Ectodermal cell (in vitro differentiated cells): ENCODE results near the gene ABCD1.
"Not testable (repeated sequence)": the region's sequence is repeated elsewhere in the genome, so short reads cannot be mapped to it uniquely, and the experiment has no call there.

ENCODE experiments used
- H3K27ac ChIP-seq: 2 replicates; pipeline ENCODE4 v1.7.0; 2013; ENCODE audit warnings: mild to moderate bottlenecking, low read depth, low read length; ENCODE audit not compliant: insufficient read depth, poor library complexity, severe bottlenecking
- H3K27me3 ChIP-seq: 2 replicates; pipeline ENCODE4 v1.7.0; 2013; ENCODE audit warnings: mild to moderate bottlenecking, low read length; ENCODE audit not compliant: insufficient read depth, control insufficient read depth, poor library complexity, severe bottlenecking
- H3K36me3 ChIP-seq: one replicate; pipeline ENCODE4 v1.7.0; 2013; ENCODE audit warnings: low read length; ENCODE audit not compliant: control insufficient read depth, insufficient read depth
- H3K4me1 ChIP-seq: one replicate; pipeline ENCODE4 v1.7.0; 2013; ENCODE audit warnings: low read length; ENCODE audit not compliant: control insufficient read depth, insufficient read depth
- H3K4me3 ChIP-seq: 2 replicates; pipeline ENCODE4 v1.7.0; 2013; ENCODE audit warnings: low read depth, low read length, control low read depth; ENCODE audit not compliant: insufficient read depth
- H3K9me3 ChIP-seq: 2 replicates; pipeline ENCODE4 v1.7.0; 2013; ENCODE audit warnings: mild to moderate bottlenecking, low read length, moderate library complexity; ENCODE audit not compliant: control insufficient read depth
- WGBS, 2 experiments: methylation state at CpG; one replicate each; pipeline ENCODE4 v1.1.7; 2013; ENCODE audit warnings: missing lambda C conversion rate in 2 of 2; 5-methylcytosine and 5-hydroxymethylcytosine counted together

ABCD1 gene

GRCh38 chrX:153701706-153702105 is 22.9 kb upstream of the ABCD1 start:
- no peaks in the 10 kb centered on the region for H3K9me3 ChIP-seq
- no peak overlapping the region for H3K4me3 ChIP-seq
- no peaks in the 10 kb centered on the region for H3K27me3 ChIP-seq
- WGBS, 2 experiments, result 96 to 98% methylated on average over 12 of the region's 12 CpGs
- no peak overlapping the region for H3K27ac ChIP-seq
- H3K4me1 ChIP-seq, result no peaks in the 10 kb centered on the region
- H3K36me3 ChIP-seq, result no peaks in the 10 kb centered on the region

GRCh38 chrX:153702336-153703035 is 22.2 kb upstream of the ABCD1 start:
- WGBS, 2 experiments, result 94 to 95% methylated on average over 23 of the region's 23 CpGs
- no peak overlapping the region for H3K4me3 ChIP-seq

GRCh38 chrX:153703036-153703370 is 21.7 kb upstream of the ABCD1 start:
- Histone ChIP-seq H3K27ac (no peak overlapping the region), H3K9me3 (no peaks in the 10 kb centered on the region), H3K27me3 (no peaks in the 10 kb centered on the region), H3K4me1 (no peaks in the 10 kb centered on the region), H3K36me3 (no peaks in the 10 kb centered on the region), H3K4me3 (no peak overlapping the region)
- WGBS, 2 experiments, result 95% methylated on average over 16 of the region's 16 CpGs

More at GRCh38 chrX:153702336-153703035, 22.2 kb upstream of the ABCD1 start:
- Histone ChIP-seq H3K27me3 (no peaks in the 10 kb centered on the region), H3K36me3 (no peaks in the 10 kb centered on the region), H3K9me3 (no peaks in the 10 kb centered on the region), H3K4me1 (no peaks in the 10 kb centered on the region), H3K27ac (no peak overlapping the region)

GRCh38 chrX:153704021-153704526 is 20.6 kb upstream of the ABCD1 start:
- H3K27ac ChIP-seq, result no peak overlapping the region
- H3K36me3 ChIP-seq, result no peaks in the 10 kb centered on the region
- no peaks in the 10 kb centered on the region for H3K9me3 ChIP-seq
- H3K27me3 ChIP-seq, result no peaks in the 10 kb centered on the region
- no peaks in the 10 kb centered on the region for H3K4me1 ChIP-seq
- no peak overlapping the region for H3K4me3 ChIP-seq
- WGBS, 2 experiments, result 94 to 98% methylated on average over 16 to 18 of the region's 18 CpGs

GRCh38 chrX:153704631-153705402 is 19.8 kb upstream of the ABCD1 start:
- 92 to 97% methylated on average over 9 to 11 of the region's 12 CpGs for WGBS, 2 experiments
- not testable (repeated sequence) for H3K36me3 ChIP-seq, H3K27me3 ChIP-seq, H3K4me1 ChIP-seq, H3K27ac ChIP-seq, H3K4me3 ChIP-seq, H3K9me3 ChIP-seq

GRCh38 chrX:153705403-153706060 is 19.1 kb upstream of the ABCD1 start:
- H3K4me3 ChIP-seq, H3K9me3 ChIP-seq, H3K27ac ChIP-seq, H3K27me3 ChIP-seq, H3K4me1 ChIP-seq, H3K36me3 ChIP-seq: not testable (repeated sequence)
- WGBS, 2 experiments, result 87 to 88% methylated on average over 18 of the region's 18 CpGs

GRCh38 chrX:153706799-153707198 is 17.9 kb upstream of the ABCD1 start:
- 95 to 96% methylated on average over 9 of the region's 9 CpGs for WGBS, 2 experiments
- Histone ChIP-seq H3K36me3 (no peaks in the 10 kb centered on the region), H3K27me3 (no peaks in the 10 kb centered on the region), H3K4me1 (no peaks in the 10 kb centered on the region), H3K9me3 (no peaks in the 10 kb centered on the region), H3K4me3 (no peak overlapping the region), H3K27ac (no peak overlapping the region)

- no peaks in the 10 kb centered on the region for H3K27me3 ChIP-seq
- H3K36me3 ChIP-seq, result no peaks in the 10 kb centered on the region
- H3K4me1 ChIP-seq, result no peaks in the 10 kb centered on the region
- no peak overlapping the region for H3K27ac ChIP-seq
- WGBS, 2 experiments, result 93% methylated on average over 6 of the region's 6 CpGs
- H3K4me3 ChIP-seq, result no peak overlapping the region
- no peaks in the 10 kb centered on the region for H3K9me3 ChIP-seq
Measured at GRCh38 chrX:153707406-153707805, 17.2 kb upstream of the ABCD1 start.

GRCh38 chrX:153708415-153708814 is 16.2 kb upstream of the ABCD1 start:
- Histone ChIP-seq H3K9me3 (no peaks in the 10 kb centered on the region), H3K4me1 (no peaks in the 10 kb centered on the region), H3K36me3 (no peaks in the 10 kb centered on the region), H3K27me3 (no peaks in the 10 kb centered on the region), H3K27ac (no peak overlapping the region), H3K4me3 (no peak overlapping the region)
- WGBS, 2 experiments, result 32 to 36% methylated on average over 13 of the region's 13 CpGs
